GM12873 (cell line): ENCODE results near the gene AARSD1.

Experiments
- TF ChIP-seq, protein P1 (sequence below): IDR thresholded peaks from 2 replicates; pipeline ENCODE4 v1.5.1; 2012; ENCODE audit warnings: low read depth, mild to moderate bottlenecking, moderate library complexity, low read length, control low read depth; ENCODE audit not compliant: insufficient read depth; ENCODE audit errors: missing control alignments

Gene AARSD1

DNA sequence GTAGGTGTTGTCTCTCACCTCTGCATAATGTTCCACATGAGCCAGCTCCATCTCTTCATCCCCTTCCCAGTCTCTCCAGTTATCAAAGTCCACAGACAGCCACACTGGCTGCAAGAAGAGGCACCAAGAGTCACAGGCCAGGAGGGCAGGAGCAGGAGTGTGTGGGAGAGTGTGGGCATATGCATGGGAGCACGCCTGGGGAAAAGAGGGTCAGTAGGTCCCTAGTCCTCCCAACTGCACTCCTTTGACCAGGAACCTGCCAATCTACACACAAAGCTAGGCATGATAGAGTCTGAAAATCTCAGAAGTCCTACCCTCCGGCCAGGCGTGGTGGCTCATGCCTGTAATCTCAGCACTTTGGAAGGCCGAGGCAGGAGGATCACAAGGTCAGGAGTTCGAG lies 7.3 kb upstream of the AARSD1 start:
- TF ChIP-seq, protein P1, sequence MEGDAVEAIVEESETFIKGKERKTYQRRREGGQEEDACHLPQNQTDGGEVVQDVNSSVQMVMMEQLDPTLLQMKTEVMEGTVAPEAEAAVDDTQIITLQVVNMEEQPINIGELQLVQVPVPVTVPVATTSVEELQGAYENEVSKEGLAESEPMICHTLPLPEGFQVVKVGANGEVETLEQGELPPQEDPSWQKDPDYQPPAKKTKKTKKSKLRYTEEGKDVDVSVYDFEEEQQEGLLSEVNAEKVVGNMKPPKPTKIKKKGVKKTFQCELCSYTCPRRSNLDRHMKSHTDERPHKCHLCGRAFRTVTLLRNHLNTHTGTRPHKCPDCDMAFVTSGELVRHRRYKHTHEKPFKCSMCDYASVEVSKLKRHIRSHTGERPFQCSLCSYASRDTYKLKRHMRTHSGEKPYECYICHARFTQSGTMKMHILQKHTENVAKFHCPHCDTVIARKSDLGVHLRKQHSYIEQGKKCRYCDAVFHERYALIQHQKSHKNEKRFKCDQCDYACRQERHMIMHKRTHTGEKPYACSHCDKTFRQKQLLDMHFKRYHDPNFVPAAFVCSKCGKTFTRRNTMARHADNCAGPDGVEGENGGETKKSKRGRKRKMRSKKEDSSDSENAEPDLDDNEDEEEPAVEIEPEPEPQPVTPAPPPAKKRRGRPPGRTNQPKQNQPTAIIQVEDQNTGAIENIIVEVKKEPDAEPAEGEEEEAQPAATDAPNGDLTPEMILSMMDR, result no peak

DNA sequence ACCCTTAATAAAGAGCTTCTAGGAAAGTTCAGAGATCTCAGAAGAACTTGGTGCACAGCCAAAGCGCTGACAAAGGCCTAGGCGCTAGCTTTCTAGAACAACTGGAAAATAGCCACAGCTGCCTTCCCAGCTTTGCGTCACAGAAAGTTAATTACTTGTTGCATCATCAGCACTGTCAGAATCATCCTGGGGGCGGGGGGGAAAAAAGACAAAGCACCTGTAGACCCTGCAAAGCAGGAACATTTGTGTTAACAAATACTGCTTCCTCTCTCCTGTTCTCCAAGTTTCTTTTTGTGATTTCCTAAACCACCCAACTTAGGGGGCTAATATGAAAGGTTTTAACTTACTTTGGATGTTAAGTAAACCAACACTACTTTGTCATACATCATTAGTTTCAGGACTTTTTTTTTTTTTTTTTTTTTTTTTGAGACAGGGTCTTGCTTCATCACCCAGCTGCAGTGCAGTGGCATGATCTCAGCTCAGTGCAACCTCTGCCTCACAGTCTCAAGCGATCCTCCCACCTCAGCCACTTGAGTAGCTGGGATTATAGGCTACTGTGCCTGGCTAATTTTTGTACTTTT lies 4.8 kb upstream of the AARSD1 start:
- TF ChIP-seq, protein P1, result no peak

DNA sequence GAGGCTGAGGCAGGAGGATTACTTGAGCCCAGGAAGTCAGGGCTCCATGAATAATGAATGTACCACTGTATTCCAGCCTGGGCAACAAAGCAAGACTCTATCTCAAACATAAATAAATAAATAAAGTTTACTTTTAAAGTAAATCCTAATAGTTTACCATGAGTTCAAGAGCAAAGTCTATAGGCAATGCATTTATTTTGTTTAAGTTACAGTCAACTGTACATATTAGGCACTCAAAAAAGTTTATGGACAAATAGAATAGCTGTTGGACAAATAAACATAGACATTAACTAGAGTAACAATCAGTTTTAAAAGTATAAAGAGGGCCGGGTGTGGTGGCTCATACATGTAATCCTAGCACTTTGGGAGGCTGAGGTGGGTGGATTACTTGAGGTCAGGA lies 3.7 kb upstream of the AARSD1 start:
- TF ChIP-seq, protein P1, result no peak

DNA sequence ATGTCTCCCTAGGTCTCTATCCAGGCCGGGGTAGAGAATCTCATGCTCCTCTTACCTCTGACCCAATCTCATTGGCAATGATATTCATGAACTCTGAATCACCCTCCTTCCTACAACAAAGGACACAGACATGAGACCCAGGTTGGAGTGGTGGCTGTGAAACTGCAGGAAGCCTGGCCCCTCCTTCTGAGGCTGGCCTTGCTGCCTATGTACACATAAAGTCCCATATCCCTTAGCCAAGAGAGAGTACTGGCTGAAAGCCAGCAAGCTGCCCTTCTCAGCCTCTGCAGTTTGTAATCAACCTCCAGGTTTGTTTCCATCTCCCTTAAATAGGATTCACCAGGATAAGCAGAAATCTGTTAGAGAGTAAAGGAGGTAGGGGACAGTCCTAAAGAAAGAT lies 10.6 kb downstream of the AARSD1 start:
- TF ChIP-seq, protein P1, result no peak

DNA sequence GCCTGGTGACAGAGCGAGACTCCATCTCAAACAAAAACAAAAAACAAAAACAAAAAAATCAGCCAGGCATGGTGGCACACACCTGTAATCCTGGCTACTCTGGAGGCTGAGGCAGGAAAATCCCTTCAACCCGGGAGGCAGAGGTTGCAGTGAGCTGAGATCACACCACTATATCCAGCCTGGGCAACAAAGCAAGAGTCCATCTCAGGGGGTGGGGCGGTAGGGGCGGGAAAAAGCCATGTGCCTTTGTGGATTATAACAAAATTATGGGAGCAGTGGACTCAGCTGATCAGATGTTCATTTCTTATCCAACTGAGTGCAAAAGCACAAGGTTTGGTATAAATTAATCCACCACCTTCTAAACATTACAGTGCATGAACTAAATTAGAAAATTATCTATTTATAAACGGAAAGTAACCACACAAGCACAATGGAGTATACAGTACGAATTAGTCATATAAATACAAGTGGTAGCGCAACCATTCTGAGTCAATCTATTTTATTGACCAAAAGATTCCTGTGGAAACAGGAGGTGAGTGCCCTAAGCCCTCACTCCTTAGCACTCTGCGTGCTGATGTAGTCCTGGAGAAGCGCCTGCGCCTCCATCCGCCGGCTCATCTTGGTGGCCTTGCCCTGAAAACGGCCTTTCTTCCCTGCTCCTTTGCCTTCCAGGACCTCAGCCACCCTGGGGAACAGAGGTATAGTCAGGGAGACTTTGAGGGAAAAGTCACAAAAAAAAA lies 14.0 kb downstream of the AARSD1 start:
- TF ChIP-seq, protein P1, result no peak

DNA sequence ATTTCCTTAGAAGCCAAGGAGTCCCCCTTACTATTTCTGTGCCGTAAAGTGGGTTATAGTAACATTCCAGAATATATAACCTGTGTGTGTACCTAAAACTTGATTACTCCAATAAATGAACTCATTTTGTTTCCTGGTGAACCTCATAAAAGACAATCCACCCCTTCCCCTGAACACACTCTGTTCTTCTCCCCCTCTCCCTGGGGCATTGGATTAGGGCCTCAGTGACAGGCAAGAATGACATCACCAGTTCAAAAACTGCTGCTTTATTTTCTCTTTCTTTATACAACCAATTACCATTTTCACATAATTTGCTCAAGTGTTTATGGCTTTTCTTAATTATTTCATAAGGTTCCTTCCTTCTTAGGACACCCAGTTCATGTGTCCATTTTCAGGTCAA lies 17.4 kb downstream of the AARSD1 start:
- TF ChIP-seq, protein P1, result no peak

DNA sequence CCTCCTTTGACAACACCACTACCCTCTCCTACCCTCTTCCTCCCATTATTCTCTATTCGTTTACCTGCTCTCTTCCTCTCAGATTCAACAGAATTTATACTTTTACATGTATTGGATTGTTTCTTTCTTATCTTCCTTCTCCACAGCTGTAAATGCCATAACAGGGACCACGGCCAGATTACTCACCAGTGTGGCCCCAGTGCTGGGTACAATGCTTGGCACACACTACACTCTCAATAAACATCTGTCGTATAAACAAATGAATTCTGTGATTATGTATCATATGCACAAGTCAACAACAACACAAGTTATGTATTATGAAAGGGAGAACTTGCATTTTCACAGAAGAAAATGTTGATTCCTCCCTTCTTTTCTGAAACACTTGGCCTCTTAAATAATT lies 20.0 kb downstream of the AARSD1 start:
- TF ChIP-seq, protein P1, result no peak
